HUES48 (cell line): ENCODE results near the gene CFP.
A peak's percentile ranks its signal among the peaks of the same experiment; 100 is the strongest.

Experiments
- H3K27ac ChIP-seq: one replicate; pipeline ENCODE4 v1.7.0; 2013; ENCODE audit warnings: low read depth, low read length, inconsistent platforms
- H3K27me3 ChIP-seq: 2 replicates; pipeline ENCODE4 v1.6.1; 2013; ENCODE audit warnings: mild to moderate bottlenecking, low read length; ENCODE audit not compliant: control insufficient read depth, insufficient read depth
- H3K36me3 ChIP-seq: 2 replicates; pipeline ENCODE4 v1.6.1; 2013; ENCODE audit warnings: low read length; ENCODE audit not compliant: control insufficient read depth, insufficient read depth
- H3K4me1 ChIP-seq: 2 replicates; pipeline ENCODE4 v1.6.1; 2013; ENCODE audit warnings: mild to moderate bottlenecking, low read length; ENCODE audit not compliant: control insufficient read depth, insufficient read depth
- H3K4me3 ChIP-seq: 2 replicates; pipeline ENCODE4 v1.5.1; 2013; ENCODE audit warnings: mild to moderate bottlenecking, low read depth, low read length
- H3K9ac ChIP-seq: 2 replicates; pipeline ENCODE4 v1.6.1; 2013; ENCODE audit warnings: mild to moderate bottlenecking, low read depth, low read length, moderate library complexity
- H3K9me3 ChIP-seq: 2 replicates; pipeline ENCODE4 v1.6.1; 2013; ENCODE audit warnings: low read length; ENCODE audit not compliant: control insufficient read depth, insufficient read depth

CFP gene

GRCh38 chrX:47637546-47638195, 7.9 kb upstream of the CFP start:
- H3K27ac ChIP-seq, result no peak overlapping the region
- H3K9me3 ChIP-seq, result peaks cover 42% of the 10 kb centered on the region
- no peaks in the 10 kb centered on the region for H3K27me3 ChIP-seq
- H3K4me3 ChIP-seq, result no peak overlapping the region
- H3K9ac ChIP-seq, result no peak overlapping the region
- no peaks in the 10 kb centered on the region for H3K4me1 ChIP-seq
- H3K36me3 ChIP-seq, result peaks cover 50% of the 10 kb centered on the region

- H3K27ac ChIP-seq, result no peak overlapping the region
- H3K9me3 ChIP-seq, result peaks cover 32% of the 10 kb centered on the region
These were observed 5.3 kb upstream of the CFP start for GRCh38 chrX:47634871-47635575.

GRCh38 chrX:47633689-47634590, 4.2 kb upstream of the CFP start:
- H3K27me3 ChIP-seq, result no peaks in the 10 kb centered on the region

More at GRCh38 chrX:47634871-47635575, 5.3 kb upstream of the CFP start:
- H3K4me3 ChIP-seq, result no peak overlapping the region
- H3K27me3 ChIP-seq, result no peaks in the 10 kb centered on the region
- no peak overlapping the region for H3K9ac ChIP-seq
- peaks cover 31% of the 10 kb centered on the region for H3K36me3 ChIP-seq
- no peaks in the 10 kb centered on the region; the same call in 1 of the 2 replicates for H3K4me1 ChIP-seq

GRCh38 chrX:47632666-47633065, 2.9 kb upstream of the CFP start:
- Histone ChIP-seq H3K27me3 (no peaks in the 10 kb centered on the region), H3K4me3 (no peak overlapping the region), H3K9ac (no peak overlapping the region)

More at GRCh38 chrX:47633689-47634590, 4.2 kb upstream of the CFP start:
- Histone ChIP-seq H3K9me3 (peaks cover 32% of the 10 kb centered on the region; the same call in 1 of the 2 replicates), H3K9ac (no peak overlapping the region), H3K27ac (no peak overlapping the region), H3K4me1 (no peaks in the 10 kb centered on the region; the same call in 1 of the 2 replicates), H3K36me3 (peaks cover 20% of the 10 kb centered on the region), H3K4me3 (no peak overlapping the region)

GRCh38 chrX:47631676-47632075, 1.9 kb upstream of the CFP start:
- Histone ChIP-seq H3K4me3 (no peak overlapping the region), H3K9ac (no peak overlapping the region), H3K36me3 (peaks cover 12% of the 10 kb centered on the region), H3K27me3 (no peaks in the 10 kb centered on the region), H3K9me3 (peaks cover 39% of the 10 kb centered on the region; the same call in 1 of the 2 replicates), H3K4me1 (no peaks in the 10 kb centered on the region; the same call in 1 of the 2 replicates), H3K27ac (no peak overlapping the region)

More at GRCh38 chrX:47632666-47633065, 2.9 kb upstream of the CFP start:
- H3K4me1 ChIP-seq, result no peaks in the 10 kb centered on the region; the same call in 1 of the 2 replicates
- H3K9me3 ChIP-seq, result peaks cover 42% of the 10 kb centered on the region; the same call in 1 of the 2 replicates
- peaks cover 17% of the 10 kb centered on the region for H3K36me3 ChIP-seq
- no peak overlapping the region for H3K27ac ChIP-seq

GRCh38 chrX:47628982-47629381, 748 bp downstream of the CFP start:
- H3K9ac ChIP-seq, result no peak overlapping the region
- H3K9me3 ChIP-seq, result peaks cover 50% of the 10 kb centered on the region
- no peaks in the 10 kb centered on the region; the same call in 1 of the 2 replicates for H3K4me1 ChIP-seq
- H3K27me3 ChIP-seq, result no peaks in the 10 kb centered on the region
- H3K36me3 ChIP-seq, result 0 out of 2 replicates have a peak, but pooled peaks cover under 1% of the 10 kb centered on the region
- H3K27ac ChIP-seq, result no peak overlapping the region
- H3K4me3 ChIP-seq, result no peak overlapping the region

- no peaks in the 10 kb centered on the region for H3K36me3 ChIP-seq
- no peak overlapping the region for H3K9ac ChIP-seq
- peaks cover 43% of the 10 kb centered on the region for H3K9me3 ChIP-seq
- no peak overlapping the region for H3K4me3 ChIP-seq
- no peak overlapping the region for H3K27ac ChIP-seq
- no peaks in the 10 kb centered on the region; the same call in 1 of the 2 replicates for H3K4me1 ChIP-seq
- H3K27me3 ChIP-seq, result no peaks in the 10 kb centered on the region
These were observed 4.4 kb downstream of the CFP start for GRCh38 chrX:47625365-47625764.

- peaks cover 36% of the 10 kb centered on the region for H3K9me3 ChIP-seq
These were observed 6.1 kb downstream of the CFP start for GRCh38 chrX:47623540-47624027.

GRCh38 chrX:47621851-47622250, 7.9 kb downstream of the CFP start:
- H3K9me3 ChIP-seq, result peaks cover 33% of the 10 kb centered on the region
- H3K36me3 ChIP-seq, result no peaks in the 10 kb centered on the region
- no peak overlapping the region for H3K9ac ChIP-seq
- H3K4me3 ChIP-seq, result no peak overlapping the region
- no peaks in the 10 kb centered on the region for H3K4me1 ChIP-seq
- no peaks in the 10 kb centered on the region for H3K27me3 ChIP-seq
- H3K27ac ChIP-seq, result no peak overlapping the region

More at GRCh38 chrX:47623540-47624027, 6.1 kb downstream of the CFP start:
- H3K4me3 ChIP-seq, result peak overlapping the region; percentile 55
- no peak overlapping the region for H3K27ac ChIP-seq
- no peaks in the 10 kb centered on the region for H3K4me1 ChIP-seq
- no peaks in the 10 kb centered on the region for H3K36me3 ChIP-seq
- H3K9ac ChIP-seq, result peak overlapping the region; percentile 18; the same call in 1 of the 2 replicates
- no peaks in the 10 kb centered on the region for H3K27me3 ChIP-seq

GRCh38 chrX:47620303-47620685, 9.4 kb downstream of the CFP start:
- H3K4me1 ChIP-seq, result no peaks in the 10 kb centered on the region
- H3K9me3 ChIP-seq, result peaks cover 26% of the 10 kb centered on the region
- H3K4me3 ChIP-seq, result peak overlapping the region; percentile 57
- no peak overlapping the region for H3K9ac ChIP-seq
- no peak overlapping the region for H3K27ac ChIP-seq
- no peaks in the 10 kb centered on the region for H3K36me3 ChIP-seq
- H3K27me3 ChIP-seq, result no peaks in the 10 kb centered on the region
